Breast epithelium (tissue), 3 donors: ENCODE results near the gene AMZ1.

Experiments used
- POLR2A ChIP-seq: fragments of 450-650 bp; IDR thresholded peaks from one replicate; pipeline ENCODE4 v1.6.1; 2016; ENCODE audit warnings: antibody characterized with exemption, mild to moderate bottlenecking, moderate library complexity
- POLR2AphosphoS5 ChIP-seq, 3 donors: sonication (generic); formaldehyde crosslinking; IDR thresholded peaks; one replicate each; pipeline ENCODE4 v1.6.1; 2017; ENCODE audit warnings: antibody characterized with exemption in 3 of 3
- TF ChIP-seq, protein P1 (sequence below), 3 donors: fragments of 450-650 bp; IDR thresholded peaks; one replicate each; pipeline ENCODE4 v1.5.1; 2016 to 2017; ENCODE audit warnings: antibody characterized with exemption in 3 of 3, mild to moderate bottlenecking in 3 of 3, moderate library complexity in 3 of 3

DNA sequence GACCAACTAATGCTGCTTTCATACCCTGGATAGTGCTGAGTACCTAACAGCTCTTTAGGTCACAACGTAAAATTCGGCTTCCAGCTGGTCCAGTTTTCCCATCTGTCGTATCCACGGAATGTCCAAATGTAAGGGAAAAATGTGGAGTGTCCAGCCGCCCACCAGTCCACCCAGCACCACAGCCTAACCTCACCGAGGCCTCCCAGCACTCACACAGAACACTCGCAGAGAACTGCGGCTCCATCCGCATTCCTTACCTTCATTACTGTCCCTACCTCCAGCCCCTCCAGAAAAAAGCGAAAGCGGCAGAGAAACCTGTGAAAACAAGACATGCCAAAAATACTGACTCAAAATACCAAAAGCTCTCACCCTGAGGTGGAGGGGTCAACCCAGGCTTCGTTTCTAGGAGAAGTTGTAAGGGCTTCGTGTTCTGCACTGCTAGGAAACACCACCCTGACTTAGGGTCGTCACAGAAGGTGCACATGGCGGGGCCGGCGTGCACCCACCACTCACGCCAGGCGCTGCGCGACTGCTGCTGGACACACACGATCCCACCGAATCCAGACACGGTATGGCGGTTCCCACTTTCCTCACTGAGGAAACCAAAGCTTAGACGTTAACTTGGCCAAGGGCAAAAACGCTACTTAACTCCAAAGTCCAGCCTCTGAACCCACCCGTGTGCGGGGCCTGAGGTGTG is 73.9 kb downstream of the AMZ1 start:
- TF ChIP-seq, protein P1, sequence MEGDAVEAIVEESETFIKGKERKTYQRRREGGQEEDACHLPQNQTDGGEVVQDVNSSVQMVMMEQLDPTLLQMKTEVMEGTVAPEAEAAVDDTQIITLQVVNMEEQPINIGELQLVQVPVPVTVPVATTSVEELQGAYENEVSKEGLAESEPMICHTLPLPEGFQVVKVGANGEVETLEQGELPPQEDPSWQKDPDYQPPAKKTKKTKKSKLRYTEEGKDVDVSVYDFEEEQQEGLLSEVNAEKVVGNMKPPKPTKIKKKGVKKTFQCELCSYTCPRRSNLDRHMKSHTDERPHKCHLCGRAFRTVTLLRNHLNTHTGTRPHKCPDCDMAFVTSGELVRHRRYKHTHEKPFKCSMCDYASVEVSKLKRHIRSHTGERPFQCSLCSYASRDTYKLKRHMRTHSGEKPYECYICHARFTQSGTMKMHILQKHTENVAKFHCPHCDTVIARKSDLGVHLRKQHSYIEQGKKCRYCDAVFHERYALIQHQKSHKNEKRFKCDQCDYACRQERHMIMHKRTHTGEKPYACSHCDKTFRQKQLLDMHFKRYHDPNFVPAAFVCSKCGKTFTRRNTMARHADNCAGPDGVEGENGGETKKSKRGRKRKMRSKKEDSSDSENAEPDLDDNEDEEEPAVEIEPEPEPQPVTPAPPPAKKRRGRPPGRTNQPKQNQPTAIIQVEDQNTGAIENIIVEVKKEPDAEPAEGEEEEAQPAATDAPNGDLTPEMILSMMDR (IDR thresholded peaks at IDR 0.05), result no peak
- no peak for TF ChIP-seq POLR2A
- TF ChIP-seq POLR2AphosphoS5 (IDR thresholded peaks at IDR 0.05), result no peak
